A673 (cell line): ENCODE measurements around the gene MRPS25.

Source experiments
- CTCF ChIP-seq: fragments of 300-800, 200-600 bp; sonication (generic); conservative IDR thresholded peaks from 2 replicates; pipeline ENCODE4 v1.5.1; 2017; ENCODE audit warnings: low read depth, mild to moderate bottlenecking, antibody characterized with exemption, low read length, moderate library complexity, mixed read lengths
- EZH2 ChIP-seq: fragments of 200-600 bp; sonication (generic); IDR thresholded peaks from 2 replicates; pipeline ENCODE4 v1.6.1; 2017; ENCODE audit warnings: borderline replicate concordance, low read depth, mild to moderate bottlenecking, mixed read lengths, antibody characterized with exemption, low read length; ENCODE audit not compliant: poor library complexity, severe bottlenecking

GRCh38 chr3:15081960-15082664, 17.0 kb upstream of the MRPS25 start:
- TF ChIP-seq EZH2 (no peak), CTCF (no peak)
